Karpas-422 (cell line): ENCODE data around the gene PPP3R2. TPM values are rescaled to one million over a fixed set of nuclear protein-coding genes. Genes with fewer than 3 reads are reported as not detected.
"Not testable (repeated sequence)": the region's sequence is repeated elsewhere in the genome, so short reads cannot be mapped to it uniquely, and the experiment has no call there.

Experiments
- DNase-seq: peaks from one replicate; pipeline ENCODE4 v3.0.0-alpha.2; 2015
- H2AFZ ChIP-seq: fragments of 200-600 bp; sonication (generic); 2 replicates; pipeline ENCODE4 v1.6.1; 2014; ENCODE audit warnings: antibody characterized with exemption, low read length, mixed read lengths
- H3K27ac ChIP-seq: fragments of 200-600 bp; sonication (generic); 2 replicates; pipeline ENCODE4 v1.5.1; 2014; ENCODE audit warnings: mild to moderate bottlenecking, low read length, moderate library complexity
- H3K27me3 ChIP-seq: fragments of 200-600 bp; sonication (generic); 2 replicates; pipeline ENCODE4 v1.6.1; 2014; ENCODE audit warnings: low read length, mixed read lengths
- H3K36me3 ChIP-seq: fragments of 200-600 bp; sonication (generic); 2 replicates; pipeline ENCODE4 v1.6.1; 2014; ENCODE audit warnings: low read length, mixed read lengths; ENCODE audit not compliant: insufficient read depth
- H3K4me1 ChIP-seq: fragments of 200-600 bp; sonication (generic); 2 replicates; pipeline ENCODE4 v1.6.1; 2014; ENCODE audit warnings: mild to moderate bottlenecking, low read length, mixed read lengths
- H3K4me2 ChIP-seq: fragments of 200-600 bp; sonication (generic); 2 replicates; pipeline ENCODE4 v1.6.1; 2014; ENCODE audit warnings: low read length, low read depth, mild to moderate bottlenecking; ENCODE audit not compliant: poor library complexity, severe bottlenecking
- H3K4me3 ChIP-seq: fragments of 200-600 bp; sonication (generic); 2 replicates; pipeline ENCODE4 v1.5.1; 2014; ENCODE audit warnings: mild to moderate bottlenecking, antibody characterized with exemption, low read length, mixed read lengths
- H3K79me2 ChIP-seq: fragments of 200-600 bp; sonication (generic); 2 replicates; pipeline ENCODE4 v1.6.1; 2014; ENCODE audit warnings: mild to moderate bottlenecking, low read length, mixed read lengths
- H3K9ac ChIP-seq: fragments of 200-600 bp; sonication (generic); 2 replicates; pipeline ENCODE4 v1.6.0; 2014; ENCODE audit warnings: low read length
- H3K9me2 ChIP-seq: fragments of 200-600 bp; sonication (generic), shearing (Covaris generic); replicated peaks from 2 replicates; pipeline ENCODE4 v1.6.0; 2014; ENCODE audit warnings: mild to moderate bottlenecking, low read length, moderate library complexity; ENCODE audit not compliant: insufficient read depth
- H3K9me3 ChIP-seq: fragments of 300-700, 200-600 bp; sonication (generic); 2 replicates; pipeline ENCODE4 v1.6.1; 2014; ENCODE audit warnings: low read length, mixed read lengths
- H4K20me1 ChIP-seq: fragments of 200-600 bp; sonication (generic); 2 replicates; pipeline ENCODE4 v1.6.1; 2014; ENCODE audit warnings: mild to moderate bottlenecking, antibody characterized with exemption, low read length, low read depth; ENCODE audit not compliant: insufficient read depth
- total RNA-seq: library from RNA; depleted of rRNA; stranded (reverse); fragments of >200 nt; shearing (Covaris generic); gene quantifications from 2 replicates; pipeline ENCODE4 v1.2.3, GENCODE V29; 2014; ENCODE audit warnings: low replicate concordance

The PPP3R2 gene
- total RNA-seq, 1 experiment from 2014 or later, result not detected

GRCh38 chr9:101567725-101568350 lies 26.9 kb downstream of the PPP3R2 start:
- no peak overlapping the region for H3K27ac ChIP-seq
- no peak for DNase-seq
- H3K9me2 ChIP-seq, result no peaks in the 10 kb centered on the region
- H3K9ac ChIP-seq, result no peak overlapping the region
- no peaks in the 10 kb centered on the region for H4K20me1 ChIP-seq
- no peak overlapping the region for H3K4me2 ChIP-seq
- H3K9me3 ChIP-seq, result no peaks in the 10 kb centered on the region
- H2AFZ ChIP-seq, result no peak overlapping the region
- no peaks in the 10 kb centered on the region for H3K4me1 ChIP-seq
- H3K27me3 ChIP-seq, result no peaks in the 10 kb centered on the region
- H3K36me3 ChIP-seq, result peaks cover 5% of the 10 kb centered on the region; the same call in 1 of the 2 replicates
- H3K4me3 ChIP-seq, result no peak overlapping the region
- H3K79me2 ChIP-seq, result no peaks in the 10 kb centered on the region

GRCh38 chr9:101566904-101567724 lies 27.7 kb downstream of the PPP3R2 start:
- Histone ChIP-seq H3K4me1 (no peaks in the 10 kb centered on the region), H3K9me2 (no peaks in the 10 kb centered on the region)
- DNase-seq, result peak; percentile 64

GRCh38 chr9:101564252-101564651 lies 30.5 kb downstream of the PPP3R2 start:
- Histone ChIP-seq H3K4me1 (no peaks in the 10 kb centered on the region), H4K20me1 (no peaks in the 10 kb centered on the region), H3K36me3 (peaks cover 36% of the 10 kb centered on the region), H3K4me2 (no peak overlapping the region), H3K79me2 (peaks cover 5% of the 10 kb centered on the region), H3K9ac (no peak overlapping the region), H3K9me2 (no peaks in the 10 kb centered on the region), H3K9me3 (no peaks in the 10 kb centered on the region), H3K27me3 (no peaks in the 10 kb centered on the region), H3K27ac (no peak overlapping the region), H3K4me3 (no peak overlapping the region), H2AFZ (no peak overlapping the region)
- DNase-seq, result no peak

More at GRCh38 chr9:101566904-101567724, 27.7 kb downstream of the PPP3R2 start:
- H3K79me2 ChIP-seq, result no peaks in the 10 kb centered on the region
- no peak overlapping the region for H3K4me2 ChIP-seq
- no peaks in the 10 kb centered on the region for H3K27me3 ChIP-seq
- no peaks in the 10 kb centered on the region for H4K20me1 ChIP-seq
- H3K9me3 ChIP-seq, result no peaks in the 10 kb centered on the region
- no peak overlapping the region for H3K9ac ChIP-seq
- no peak overlapping the region for H3K27ac ChIP-seq
- H2AFZ ChIP-seq, result no peak overlapping the region
- no peak overlapping the region for H3K4me3 ChIP-seq
- peaks cover 11% of the 10 kb centered on the region; the same call in 1 of the 2 replicates for H3K36me3 ChIP-seq

GRCh38 chr9:101562966-101563365 lies 31.8 kb downstream of the PPP3R2 start:
- Histone ChIP-seq H3K27ac (no peak overlapping the region), H3K4me2 (no peak overlapping the region), H3K9me3 (no peaks in the 10 kb centered on the region), H3K4me1 (no peaks in the 10 kb centered on the region), H3K4me3 (no peak overlapping the region), H2AFZ (no peak overlapping the region), H4K20me1 (no peaks in the 10 kb centered on the region), H3K9me2 (no peaks in the 10 kb centered on the region), H3K27me3 (no peaks in the 10 kb centered on the region), H3K9ac (no peak overlapping the region), H3K79me2 (peaks cover 8% of the 10 kb centered on the region), H3K36me3 (peaks cover 45% of the 10 kb centered on the region)
- no peak for DNase-seq

GRCh38 chr9:101561740-101562139 lies 33.0 kb downstream of the PPP3R2 start:
- Histone ChIP-seq H4K20me1 (no peaks in the 10 kb centered on the region), H3K79me2 (peaks cover 8% of the 10 kb centered on the region), H3K36me3 (peaks cover 57% of the 10 kb centered on the region), H2AFZ (no peak overlapping the region), H3K4me3 (no peak overlapping the region), H3K27ac (no peak overlapping the region), H3K9ac (no peak overlapping the region), H3K9me3 (no peaks in the 10 kb centered on the region), H3K4me1 (no peaks in the 10 kb centered on the region), H3K9me2 (no peaks in the 10 kb centered on the region), H3K4me2 (no peak overlapping the region), H3K27me3 (no peaks in the 10 kb centered on the region)
- DNase-seq, result no peak

- not testable (repeated sequence) for H3K4me2 ChIP-seq, H3K9me2 ChIP-seq, H3K27me3 ChIP-seq, DNase-seq, H3K9me3 ChIP-seq, H3K27ac ChIP-seq, H2AFZ ChIP-seq, H3K9ac ChIP-seq, H3K4me1 ChIP-seq, H4K20me1 ChIP-seq, H3K4me3 ChIP-seq, H3K79me2 ChIP-seq
- peaks cover 58% of the 10 kb centered on the region for H3K36me3 ChIP-seq
These were observed 45.2 kb downstream of the PPP3R2 start for GRCh38 chr9:101549472-101550098.

- peaks cover 13% of the 10 kb centered on the region for H3K79me2 ChIP-seq
- H3K36me3 ChIP-seq, result peaks cover 57% of the 10 kb centered on the region; the same call in 1 of the 2 replicates
These were observed 51.6 kb downstream of the PPP3R2 start for GRCh38 chr9:101543098-101543735.

More at GRCh38 chr9:101543098-101543735, 51.6 kb downstream of the PPP3R2 start:
- H3K9me3 ChIP-seq, result no peaks in the 10 kb centered on the region
- no peak overlapping the region for H3K4me3 ChIP-seq
- H3K4me1 ChIP-seq, result no peaks in the 10 kb centered on the region
- no peak overlapping the region for H3K9ac ChIP-seq
- H3K27me3 ChIP-seq, result no peaks in the 10 kb centered on the region
- no peak overlapping the region for H3K27ac ChIP-seq
- DNase-seq, result no peak
- no peak overlapping the region for H2AFZ ChIP-seq
- H3K4me2 ChIP-seq, result no peak overlapping the region
- H4K20me1 ChIP-seq, result no peaks in the 10 kb centered on the region
- no peaks in the 10 kb centered on the region for H3K9me2 ChIP-seq
